H1 (cell line): Measurements from ENCODE around the gene NEUROG1. TPM values are rescaled to one million over a fixed set of nuclear protein-coding genes. Genes with fewer than 3 reads are reported as not detected.

ENCODE experiments used
- polyA plus RNA-seq, 7 experiments: library from polyadenylated mRNA; depleted of rRNA in 3 of 7; stranded (reverse) in 5 of 7; unstranded in 2 of 7; fragments of >200 nt in 5 of 7; fragments of 200-250 nt in 2 of 7; gene quantifications; 1 replicate in 5 of 7; 2 replicates in 1 of 7; 4 replicates in 1 of 7; pipeline versions ENCODE4 v1.2.1 to v1.2.3, GENCODE V29; 2011 to 2013; ENCODE audit warnings: missing spikeins in 2 of 7, mixed read lengths in 2 of 7
- total RNA-seq: library from RNA; stranded (reverse); fragmentation: NEBNext Ultra II Directional; extraction: Animal tissue kit (Norgen Biotek cat#: 25700); gene quantifications from 2 replicates; pipeline ENCODE4 v1.2.1, GENCODE V29; 2021
- TF ChIP-seq, protein P1 (sequence below): IDR thresholded peaks from 2 replicates; pipeline ENCODE4 v1.6.1; 2011; ENCODE audit warnings: low read depth, mild to moderate bottlenecking, low read length; ENCODE audit not compliant: insufficient read depth

NEUROG1 gene
- total and polyA plus RNA-seq, 2 of the 8 experiments (the other 6 are each of a cell fraction or from before 2014, with no cell fraction given): not detected

DNA sequence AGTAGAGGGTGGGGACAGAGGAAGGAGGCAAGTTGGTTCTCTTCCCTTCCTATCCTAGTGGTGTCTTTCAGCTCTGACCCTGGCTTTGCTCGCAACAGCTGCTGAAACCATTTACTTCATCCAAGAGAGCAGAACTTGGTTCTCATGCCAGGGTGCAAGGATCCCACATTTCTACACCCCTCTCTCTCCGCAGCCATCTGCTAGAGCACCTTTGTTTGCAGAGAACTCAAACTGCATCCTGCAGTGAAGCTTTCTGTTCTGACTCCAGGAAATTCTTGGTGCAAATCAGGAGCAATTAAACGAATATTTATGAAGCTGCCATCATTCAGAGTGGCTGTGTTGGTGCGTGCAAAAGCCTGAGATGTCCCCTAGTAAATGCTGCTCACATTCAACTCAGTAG is 31.9 kb downstream of the NEUROG1 start (continued):
- TF ChIP-seq, protein P1, sequence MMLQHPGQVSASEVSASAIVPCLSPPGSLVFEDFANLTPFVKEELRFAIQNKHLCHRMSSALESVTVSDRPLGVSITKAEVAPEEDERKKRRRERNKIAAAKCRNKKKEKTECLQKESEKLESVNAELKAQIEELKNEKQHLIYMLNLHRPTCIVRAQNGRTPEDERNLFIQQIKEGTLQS: no peak
